Fibroblast of skin of back (primary cell): ENCODE results near the gene GIPC3.
"Not testable (repeated sequence)": the region's sequence is repeated elsewhere in the genome, so short reads cannot be mapped to it uniquely, and the experiment has no call there.

Source experiments
- DNase-seq: peaks from one replicate; pipeline ENCODE4 v3.0.0-alpha.2; 2013

The GIPC3 gene

GRCh38 chr19:3550947-3551791, 34.1 kb upstream of the GIPC3 start:
- DNase-seq = no peak

DNA sequence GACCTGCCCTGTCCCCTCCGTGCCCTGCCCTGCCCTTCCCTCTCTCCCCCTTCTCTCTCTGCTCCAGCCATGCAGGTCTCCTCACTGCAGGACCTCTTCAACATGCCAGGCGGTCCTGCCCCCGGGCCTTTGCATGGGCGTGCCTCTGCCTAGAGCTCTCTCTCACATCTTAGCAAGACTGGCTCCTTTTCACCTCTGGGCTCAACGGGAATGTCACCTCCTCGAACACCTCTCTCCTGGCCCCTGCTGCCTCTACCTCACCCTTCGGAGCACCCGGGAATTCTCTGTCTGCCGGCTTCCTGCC, 33.5 kb upstream of the GIPC3 start:
- no peak for DNase-seq

DNA sequence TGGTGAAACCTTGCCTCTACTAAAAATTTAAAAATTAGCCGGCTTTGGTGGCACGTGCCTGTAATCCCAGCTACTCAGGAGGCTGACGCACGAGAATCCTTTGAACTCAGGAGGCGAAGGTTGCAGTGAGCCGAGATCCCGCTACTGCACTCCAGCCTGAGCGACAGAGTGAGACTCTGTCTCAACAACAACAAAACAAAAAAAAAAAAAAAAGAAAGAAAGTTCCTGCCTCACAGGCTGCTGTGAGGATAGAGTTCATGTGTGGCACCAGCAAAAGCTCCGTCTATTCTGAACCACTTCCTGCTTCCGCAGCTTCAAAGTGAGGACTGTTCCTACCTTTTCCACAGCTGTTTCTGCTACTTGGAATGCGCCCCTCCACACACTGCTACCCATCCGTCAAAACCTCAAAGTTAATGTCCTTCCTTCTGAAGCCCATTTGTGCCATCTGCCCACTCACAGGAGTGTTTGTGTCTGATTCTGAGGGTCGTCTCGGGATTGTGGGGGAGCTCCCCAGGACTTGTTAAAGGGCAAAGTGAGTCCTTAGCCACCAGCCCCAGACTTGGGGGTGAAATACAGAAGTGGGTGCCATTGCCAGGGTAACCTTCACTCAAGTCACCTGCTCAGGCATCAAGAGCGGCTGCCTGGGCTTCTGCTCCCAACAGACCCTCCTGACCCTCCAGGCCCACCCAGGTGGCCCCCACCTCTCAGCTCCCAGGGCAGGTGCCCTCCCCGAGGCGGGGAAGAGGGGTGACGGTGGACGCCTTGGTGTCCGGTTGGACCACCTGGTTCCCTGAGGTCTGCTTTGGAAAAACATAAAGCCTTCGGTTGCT, 30.8 kb upstream of the GIPC3 start:
- DNase-seq = no peak

- no peak for DNase-seq
Measured at GRCh38 chr19:3555653-3556422, 29.4 kb upstream of the GIPC3 start.

DNA sequence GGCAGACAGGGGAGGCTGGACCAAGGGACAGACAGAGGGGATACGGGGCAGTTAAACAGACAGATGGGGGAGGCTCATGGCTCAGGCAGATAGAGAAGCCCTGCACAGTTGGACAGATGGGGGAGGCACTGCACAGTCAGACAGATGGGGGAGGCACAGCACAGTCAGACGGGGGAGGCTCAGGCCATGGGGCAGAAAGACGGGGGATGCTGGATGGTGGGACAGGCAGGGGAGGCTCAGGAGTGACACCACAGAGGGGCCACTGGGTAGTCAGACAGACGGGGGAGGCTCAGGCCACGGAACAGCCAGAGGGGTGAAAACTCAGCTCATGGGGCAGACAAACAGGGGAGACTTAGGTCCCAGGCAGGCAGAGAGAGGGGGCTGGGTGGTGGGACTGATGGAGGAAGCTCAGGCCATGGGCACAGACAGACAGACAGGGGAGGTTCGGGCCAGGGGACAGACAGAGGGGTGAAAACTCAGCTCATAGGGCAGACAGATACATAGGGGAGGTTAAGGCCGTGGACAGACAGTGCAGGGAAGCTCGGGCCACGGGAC, 28.8 kb upstream of the GIPC3 start:
- DNase-seq = no peak

GRCh38 chr19:3556978-3557460, 28.3 kb upstream of the GIPC3 start:
- no peak for DNase-seq

GRCh38 chr19:3557461-3558248, 27.6 kb upstream of the GIPC3 start, which contains the start of gene MFSD12:
TSS of gene MFSD12 (minus strand) at chr19:3557586. CDS start at chr19:3557403, 183 bp downstream.
- peak; percentile 92 for DNase-seq

GRCh38 chr19:3563709-3564524, 21.4 kb upstream of the GIPC3 start:
- DNase-seq = no peak

DNA sequence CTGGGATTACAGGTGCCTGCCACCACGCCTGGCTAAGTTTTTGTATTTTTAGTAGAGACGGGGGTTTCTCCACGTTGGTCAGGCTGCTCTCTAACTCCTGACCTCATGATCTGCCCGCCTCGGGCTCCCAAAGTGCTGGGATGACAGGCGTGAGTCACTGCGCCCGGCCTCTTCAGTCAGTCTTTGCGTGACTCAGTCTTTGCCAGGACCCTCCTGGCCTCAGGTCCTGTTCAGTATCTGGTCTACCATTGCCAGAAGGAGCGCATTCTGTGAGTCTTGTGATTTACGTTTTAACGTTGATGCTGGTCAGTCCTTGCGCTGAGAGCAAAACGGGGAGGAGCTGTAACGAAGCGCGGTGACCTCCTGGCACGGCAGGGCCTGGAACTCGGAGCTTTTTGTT, 20.1 kb upstream of the GIPC3 start:
- no peak for DNase-seq

GRCh38 chr19:3570042-3570441, 15.2 kb upstream of the GIPC3 start:
- DNase-seq = not testable (repeated sequence)

GRCh38 chr19:3570606-3571011, 14.7 kb upstream of the GIPC3 start:
- DNase-seq = no peak

DNA sequence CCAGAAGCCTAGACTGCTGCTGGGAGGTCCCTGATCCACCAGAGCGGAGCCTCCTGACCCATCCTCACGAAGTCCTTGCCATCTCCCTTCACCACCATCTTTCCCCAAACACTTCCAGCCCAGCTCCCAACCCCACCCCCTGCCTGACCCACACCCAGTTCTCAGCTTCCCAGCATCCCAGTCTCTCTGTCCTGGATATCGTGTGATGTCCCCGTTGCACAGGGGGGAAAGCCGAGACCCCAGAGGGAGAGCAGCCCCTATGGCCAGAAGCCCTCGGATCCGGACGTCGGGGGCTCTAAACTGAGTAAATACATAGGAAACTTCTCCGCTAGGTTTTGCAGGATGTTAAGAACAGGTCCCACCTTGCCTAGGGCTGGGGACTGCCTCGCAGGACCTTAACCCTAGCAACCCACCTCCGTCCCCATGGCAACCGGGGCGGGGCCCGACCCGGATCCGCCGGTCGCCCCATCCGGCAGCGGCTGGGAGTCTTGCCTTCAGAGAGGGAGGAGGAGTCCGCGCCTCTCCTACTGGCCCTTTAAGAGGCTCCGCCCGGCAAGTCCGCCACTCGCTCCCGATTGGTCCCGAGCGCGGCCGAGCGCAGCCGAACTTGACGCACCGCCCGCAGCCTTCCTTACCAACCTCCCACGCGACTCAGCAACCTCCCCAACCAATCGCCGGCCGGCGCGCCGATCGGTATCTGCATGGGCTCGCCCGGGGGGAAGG, 13.0 kb upstream of the GIPC3 start:
- peak; percentile 100 for DNase-seq

- DNase-seq = no peak
Measured at GRCh38 chr19:3572855-3573161, 12.5 kb upstream of the GIPC3 start, which contains the start of gene HMG20B. TSS of gene HMG20B (plus strand) at chr19:3572944. CDS start at chr19:3573310, 366 bp downstream.

- no peak for DNase-seq
Measured at GRCh38 chr19:3573162-3573857, 12.0 kb upstream of the GIPC3 start.

DNA sequence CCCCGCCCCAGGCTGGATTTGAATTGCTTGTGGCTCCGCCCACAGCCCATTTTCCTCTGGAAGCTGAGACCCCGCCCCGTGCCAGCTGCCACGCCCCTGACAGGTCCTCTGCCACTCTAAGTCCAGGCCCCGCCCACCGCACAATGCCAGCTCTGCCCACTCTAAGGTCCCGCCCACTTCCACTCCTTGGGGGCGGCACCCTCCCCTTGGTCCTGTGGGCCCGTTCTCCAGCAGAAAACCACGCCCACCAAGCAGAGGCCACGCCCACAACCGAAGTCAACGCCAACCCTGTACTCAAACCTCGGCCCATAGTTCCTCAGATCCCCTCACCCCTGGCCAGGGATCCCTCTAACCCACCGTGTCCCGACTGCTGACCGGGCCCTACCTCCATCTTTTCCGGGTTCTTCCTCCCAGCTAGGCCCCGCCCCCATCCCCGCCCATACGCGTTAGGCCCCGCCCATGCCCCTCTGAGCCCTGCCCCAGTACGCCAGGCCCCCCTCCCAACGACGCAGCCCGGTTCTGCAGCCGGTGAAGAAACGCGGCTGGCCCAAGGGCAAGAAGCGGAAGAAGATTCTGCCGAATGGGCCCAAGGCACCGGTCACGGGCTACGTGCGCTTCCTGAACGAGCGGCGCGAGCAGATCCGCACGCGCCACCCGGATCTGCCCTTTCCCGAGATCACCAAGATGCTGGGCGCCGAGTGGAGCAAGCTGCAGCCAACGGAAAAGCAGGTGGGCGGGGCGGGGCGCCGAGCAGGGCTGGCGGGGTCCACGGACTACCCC, 11.2 kb upstream of the GIPC3 start:
- DNase-seq = peak; percentile 91

GRCh38 chr19:3575260-3575741, 10.0 kb upstream of the GIPC3 start:
- DNase-seq = peak; percentile 34

- DNase-seq = no peak
Measured at GRCh38 chr19:3575949-3576673, 9.2 kb upstream of the GIPC3 start.
